Prostate gland (tissue), 2 donors: ENCODE data around the gene ZBTB16. TPM values are rescaled to one million over a fixed set of nuclear protein-coding genes. Genes with fewer than 3 reads are reported as not detected.

Experiments used
- DNase-seq: peaks from one replicate; pipeline ENCODE4 v3.0.0-alpha.2; 2019; ENCODE audit warnings: low spot score
- H3K27ac ChIP-seq, 2 donors: fragments of 200-600 bp; sonication (generic); 2 replicates each; pipeline ENCODE4 v1.5.1; 2017 to 2019
- H3K27me3 ChIP-seq: fragments of 200-600 bp; sonication (generic); replicated peaks from 2 replicates; pipeline ENCODE4 v1.5.1; 2019; ENCODE audit not compliant: insufficient read depth
- H3K36me3 ChIP-seq, 2 donors: fragments of 200-600 bp; sonication (generic); 1 replicate in 1 of 2; 2 replicates in 1 of 2; pipeline versions ENCODE4 v1.5.1 to v1.8.1; 2017 to 2019
- H3K4me1 ChIP-seq: fragments of 200-600 bp; sonication (generic); replicated peaks from 2 replicates; pipeline ENCODE4 v1.5.1; 2019
- H3K4me3 ChIP-seq, 2 donors: fragments of 200-600 bp; sonication (generic); 2 replicates each; pipeline ENCODE4 v1.5.1; 2017 to 2019
- H3K9me3 ChIP-seq: fragments of 200-600 bp; sonication (generic); 2 replicates; pipeline ENCODE4 v1.5.1; 2017
- CTCF ChIP-seq, 4 experiments: fragments of 200-600 bp in 2 of 4; fragments of 450-650 bp in 2 of 4; sonication (generic) in 2 of 4; IDR thresholded peaks; 1 replicate in 3 of 4; 2 replicates in 1 of 4; pipeline ENCODE4 v1.5.1; 2016 to 2019; ENCODE audit warnings: antibody characterized with exemption in 4 of 4, mild to moderate bottlenecking in 2 of 4, moderate library complexity in 2 of 4
- POLR2A ChIP-seq: fragments of 450-650 bp; IDR thresholded peaks from one replicate; pipeline ENCODE4 v1.6.1; 2016; ENCODE audit warnings: antibody characterized with exemption, mild to moderate bottlenecking
- POLR2AphosphoS5 ChIP-seq: sonication (generic); formaldehyde crosslinking; IDR thresholded peaks from one replicate; pipeline ENCODE4 v1.6.1; 2017; ENCODE audit warnings: antibody characterized with exemption
- WGBS: methylation state at CpG from one replicate; pipeline ENCODE4 v1.1.5; 2018; 5-methylcytosine and 5-hydroxymethylcytosine counted together
- intact Hi-C: fragments of 100-400 bp; cut with DNase I; formaldehyde crosslinking; loops from one replicate; pipeline ENCODE4 v1.14.2; 2022
- total RNA-seq, 2 donors: library from RNA; depleted of rRNA; stranded (reverse); fragments of >200 nt; gene quantifications; one replicate each; pipeline ENCODE4 v1.1.0, GENCODE V29; 2016

The ZBTB16 gene
- total RNA-seq, 2 donors from 2014 or later, result 171 to 230 TPM

- Histone ChIP-seq H3K9me3 (no peaks in the 10 kb centered on the region), H3K27ac (no peak overlapping the region), H3K36me3 (no peaks in the 10 kb centered on the region), H3K4me1 (peaks cover 8% of the 10 kb centered on the region), H3K4me3 (no peak overlapping the region), H3K27me3 (no peaks in the 10 kb centered on the region)
- no peak for DNase-seq
- intact Hi-C loops, result no loop called here
- 78% methylated on average over 5 of the region's 5 CpGs for WGBS
- no peak for TF ChIP-seq POLR2A
- no peak for TF ChIP-seq POLR2AphosphoS5
- no peak for TF ChIP-seq CTCF (IDR thresholded peaks at IDR 0.05)
Observed at GRCh38 chr11:114116357-114116756, 56.8 kb downstream of the ZBTB16 start.

GRCh38 chr11:114116800-114117199 lies 57.3 kb downstream of the ZBTB16 start:
- 78% methylated on average over 3 of the region's 3 CpGs for WGBS
- Histone ChIP-seq H3K27ac (no peak overlapping the region), H3K4me1 (peaks cover 12% of the 10 kb centered on the region), H3K4me3 (no peak overlapping the region), H3K27me3 (no peaks in the 10 kb centered on the region), H3K36me3 (no peaks in the 10 kb centered on the region), H3K9me3 (no peaks in the 10 kb centered on the region)
- TF ChIP-seq POLR2A (no peak), POLR2AphosphoS5 (no peak), CTCF (IDR thresholded peaks at IDR 0.05) (no peak)
- no peak for DNase-seq
- intact Hi-C loops, result no loop called here

GRCh38 chr11:114120606-114121005 lies 61.1 kb downstream of the ZBTB16 start:
- H3K27ac ChIP-seq, result peak overlapping the region; percentile 67 to 70
- H3K9me3 ChIP-seq, result no peaks in the 10 kb centered on the region
- TF ChIP-seq POLR2AphosphoS5 (no peak), CTCF (IDR thresholded peaks at IDR 0.05) (no peak), POLR2A (no peak)
- peaks cover 22% of the 10 kb centered on the region for H3K4me1 ChIP-seq
- no peaks in the 10 kb centered on the region for H3K36me3 ChIP-seq
- 94% methylated on average over 8 of the region's 8 CpGs for WGBS
- H3K27me3 ChIP-seq, result no peaks in the 10 kb centered on the region
- intact Hi-C loops, result no loop called here
- no peak overlapping the region for H3K4me3 ChIP-seq
- DNase-seq, result no peak

GRCh38 chr11:114121138-114121537 lies 61.6 kb downstream of the ZBTB16 start:
- TF ChIP-seq POLR2A (no peak), CTCF (IDR thresholded peaks at IDR 0.05) (no peak)

GRCh38 chr11:114121804-114122504 lies 62.4 kb downstream of the ZBTB16 start:
- no peak overlapping the region for H3K4me3 ChIP-seq
- no peaks in the 10 kb centered on the region for H3K9me3 ChIP-seq
- no peaks in the 10 kb centered on the region for H3K27me3 ChIP-seq
- H3K4me1 ChIP-seq, result peaks cover 22% of the 10 kb centered on the region
- peak; percentile 48 for DNase-seq
- TF ChIP-seq CTCF (IDR thresholded peaks at IDR 0.05) (no peak), POLR2AphosphoS5 (peak; percentile 74), POLR2A (no peak)
- intact Hi-C loops, result no loop called here
- 26% methylated on average over 6 of the region's 6 CpGs for WGBS
- H3K36me3 ChIP-seq, result peaks cover 0 to 8% of the 10 kb centered on the region in 2 donors
- H3K27ac ChIP-seq, result peak overlapping the region; percentile 67 to 70

More at GRCh38 chr11:114121138-114121537, 61.6 kb downstream of the ZBTB16 start:
- no peak for DNase-seq
- intact Hi-C loops, result no loop called here
- peaks cover 22% of the 10 kb centered on the region for H3K4me1 ChIP-seq
- H3K27me3 ChIP-seq, result no peaks in the 10 kb centered on the region
- 94% methylated on average over 6 of the region's 6 CpGs for WGBS
- no peaks in the 10 kb centered on the region for H3K9me3 ChIP-seq
- peak overlapping the region; percentile 67 to 70 for H3K27ac ChIP-seq
- H3K36me3 ChIP-seq, result peaks cover 0 to 4% of the 10 kb centered on the region in 2 donors
- no peak overlapping the region for H3K4me3 ChIP-seq
